Measurements from ENCODE around the gene HYAL2. TPM values are rescaled to one million over a fixed set of nuclear protein-coding genes. Genes with fewer than 3 reads are reported as not detected.

HYAL2 gene
- polyA plus RNA-seq, 2 of the 4 experiments (the other 2 are of a cell fraction): 24.5 to 31.0 TPM

DNA sequence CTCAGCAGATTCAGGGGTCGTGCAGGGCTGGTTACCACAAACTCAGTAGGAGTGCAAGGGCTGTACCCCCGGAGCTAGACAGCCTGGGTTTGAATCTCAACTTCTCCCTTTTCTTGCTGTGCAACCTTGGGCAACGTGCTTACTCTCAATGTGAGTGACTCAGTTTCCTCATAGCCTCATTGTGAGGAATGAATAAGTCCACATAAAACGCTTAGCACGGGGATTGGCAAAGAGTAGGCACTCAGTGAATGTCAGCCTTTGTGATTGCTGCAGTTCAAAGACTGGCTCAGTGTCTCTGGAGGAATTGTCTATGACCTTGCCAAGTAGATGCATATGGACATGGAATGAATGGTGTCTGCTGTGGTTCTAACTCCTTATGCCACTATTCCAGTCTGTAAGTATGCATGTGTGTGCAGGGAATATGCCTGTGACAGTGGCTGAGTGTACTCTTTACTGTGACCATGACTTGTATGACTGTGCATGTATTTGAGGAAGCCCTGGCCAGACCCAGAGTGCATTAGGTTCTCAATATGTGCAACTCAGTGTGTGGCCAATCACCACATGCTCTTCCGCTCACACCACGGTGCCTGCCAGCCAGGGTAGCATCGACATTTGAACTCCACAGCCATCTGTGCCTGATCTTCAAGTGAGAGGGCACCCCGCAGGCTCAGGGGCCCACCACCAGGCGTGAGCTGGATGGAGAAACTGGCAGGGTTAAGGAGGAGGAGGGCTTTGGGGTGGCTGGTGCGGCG is 22.4 kb downstream of the HYAL2 start:
- no peaks in the 10 kb centered on the region for H3K9me3 ChIP-seq
- H3K27ac ChIP-seq: peak overlapping the region; percentile 74 to 82
- 57% methylated on average over 10 of the region's 12 CpGs for WGBS (ENCODE audit: missing lambda C conversion rate)
- DNase-seq (ENCODE audit: low read depth in 1 of 2, low spot score in 1 of 2): no peak
- H3K4me1 ChIP-seq: peaks cover 26% of the 10 kb centered on the region
- H3K4me2 ChIP-seq: peak overlapping the region; percentile 92
- no peak for ATAC-seq
- no peak for TF ChIP-seq NPAS2 (CRISPR knock-in tag; IDR thresholded peaks at IDR 0.05; ENCODE audit: borderline replicate concordance)
- TF ChIP-seq, protein P1, sequence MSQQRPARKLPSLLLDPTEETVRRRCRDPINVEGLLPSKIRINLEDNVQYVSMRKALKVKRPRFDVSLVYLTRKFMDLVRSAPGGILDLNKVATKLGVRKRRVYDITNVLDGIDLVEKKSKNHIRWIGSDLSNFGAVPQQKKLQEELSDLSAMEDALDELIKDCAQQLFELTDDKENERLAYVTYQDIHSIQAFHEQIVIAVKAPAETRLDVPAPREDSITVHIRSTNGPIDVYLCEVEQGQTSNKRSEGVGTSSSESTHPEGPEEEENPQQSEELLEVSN (IDR thresholded peaks at IDR 0.05; ENCODE audit: borderline replicate concordance, low read depth): no peak
- peak; percentile 36; the same call in 1 of the 2 replicates for TF ChIP-seq EHF (CRISPR knock-in tag; IDR thresholded peaks at IDR 0.05)
- no peak for TF ChIP-seq EHMT2 (IDR thresholded peaks at IDR 0.05; ENCODE audit: low read depth)
- H3K4me3 ChIP-seq: peak overlapping the region; percentile 44
- POLR2A ChIA-PET: interaction anchor here (0.5 to 1.4 kb wide), 5 partner anchors 21 to 271 kb away, joined by 3 to 4 read pairs (median 3); no protein-coding TSS in a partner anchor
- CTCF ChIA-PET: interaction anchor here (1.1 to 3.5 kb wide), 6 partner anchors 15 to 65 kb away, joined by 3 to 21 read pairs (median 6); partner anchors contain the start of genes HYAL2 and TUSC2
- FAIRE-seq: no peak

DNA sequence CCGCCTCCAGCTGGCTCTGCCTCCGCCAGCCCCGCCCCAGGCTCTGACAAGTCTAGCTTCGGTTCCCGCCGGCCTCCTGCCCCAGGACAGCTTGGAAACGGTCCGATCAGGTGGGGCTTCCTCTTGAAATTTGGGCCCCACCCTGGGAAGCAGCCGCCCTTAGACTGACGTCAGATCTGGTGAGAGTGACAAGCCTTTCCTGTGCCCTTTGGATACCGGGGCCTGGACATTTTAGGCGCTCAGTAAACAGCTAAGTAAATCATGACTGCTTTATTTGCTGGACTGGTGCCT is 23.0 kb downstream of the HYAL2 start:
- no peak for TF ChIP-seq NFE2L2 (conservative IDR thresholded peaks at IDR 0.05; ENCODE audit: low read length)
- no peak for TF ChIP-seq HDAC2 (IDR thresholded peaks at IDR 0.05)
- TF ChIP-seq HEYL (CRISPR knock-in tag; IDR thresholded peaks at IDR 0.05): no peak
- TF ChIP-seq ZNF302 (CRISPR knock-in tag; IDR thresholded peaks at IDR 0.05): no peak
- TF ChIP-seq CHD4 (IDR thresholded peaks at IDR 0.05; ENCODE audit: borderline replicate concordance): no peak
- TF ChIP-seq ZC3H11A (IDR thresholded peaks at IDR 0.05): no peak
- TF ChIP-seq, protein P2, sequence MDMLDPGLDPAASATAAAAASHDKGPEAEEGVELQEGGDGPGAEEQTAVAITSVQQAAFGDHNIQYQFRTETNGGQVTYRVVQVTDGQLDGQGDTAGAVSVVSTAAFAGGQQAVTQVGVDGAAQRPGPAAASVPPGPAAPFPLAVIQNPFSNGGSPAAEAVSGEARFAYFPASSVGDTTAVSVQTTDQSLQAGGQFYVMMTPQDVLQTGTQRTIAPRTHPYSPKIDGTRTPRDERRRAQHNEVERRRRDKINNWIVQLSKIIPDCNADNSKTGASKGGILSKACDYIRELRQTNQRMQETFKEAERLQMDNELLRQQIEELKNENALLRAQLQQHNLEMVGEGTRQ (IDR thresholded peaks at IDR 0.05): no peak
- TF ChIP-seq MAFK (IDR thresholded peaks at IDR 0.05; ENCODE audit: partially characterized antibody): no peak
- TF ChIP-seq, protein P3, sequence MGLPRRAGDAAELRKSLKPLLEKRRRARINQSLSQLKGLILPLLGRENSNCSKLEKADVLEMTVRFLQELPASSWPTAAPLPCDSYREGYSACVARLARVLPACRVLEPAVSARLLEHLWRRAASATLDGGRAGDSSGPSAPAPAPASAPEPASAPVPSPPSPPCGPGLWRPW (IDR thresholded peaks at IDR 0.05): no peak
- no peak for TF ChIP-seq RARB (CRISPR knock-in tag; IDR thresholded peaks at IDR 0.05)
- TF ChIP-seq JUNB (IDR thresholded peaks at IDR 0.05): no peak
- TF ChIP-seq CEBPB (IDR thresholded peaks at IDR 0.05): no peak
- TF ChIP-seq FOSB (CRISPR knock-in tag; IDR thresholded peaks at IDR 0.05): no peak
- TF ChIP-seq, protein P4, sequence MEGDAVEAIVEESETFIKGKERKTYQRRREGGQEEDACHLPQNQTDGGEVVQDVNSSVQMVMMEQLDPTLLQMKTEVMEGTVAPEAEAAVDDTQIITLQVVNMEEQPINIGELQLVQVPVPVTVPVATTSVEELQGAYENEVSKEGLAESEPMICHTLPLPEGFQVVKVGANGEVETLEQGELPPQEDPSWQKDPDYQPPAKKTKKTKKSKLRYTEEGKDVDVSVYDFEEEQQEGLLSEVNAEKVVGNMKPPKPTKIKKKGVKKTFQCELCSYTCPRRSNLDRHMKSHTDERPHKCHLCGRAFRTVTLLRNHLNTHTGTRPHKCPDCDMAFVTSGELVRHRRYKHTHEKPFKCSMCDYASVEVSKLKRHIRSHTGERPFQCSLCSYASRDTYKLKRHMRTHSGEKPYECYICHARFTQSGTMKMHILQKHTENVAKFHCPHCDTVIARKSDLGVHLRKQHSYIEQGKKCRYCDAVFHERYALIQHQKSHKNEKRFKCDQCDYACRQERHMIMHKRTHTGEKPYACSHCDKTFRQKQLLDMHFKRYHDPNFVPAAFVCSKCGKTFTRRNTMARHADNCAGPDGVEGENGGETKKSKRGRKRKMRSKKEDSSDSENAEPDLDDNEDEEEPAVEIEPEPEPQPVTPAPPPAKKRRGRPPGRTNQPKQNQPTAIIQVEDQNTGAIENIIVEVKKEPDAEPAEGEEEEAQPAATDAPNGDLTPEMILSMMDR (IDR thresholded peaks at IDR 0.05): no peak
- TF ChIP-seq, protein P5, sequence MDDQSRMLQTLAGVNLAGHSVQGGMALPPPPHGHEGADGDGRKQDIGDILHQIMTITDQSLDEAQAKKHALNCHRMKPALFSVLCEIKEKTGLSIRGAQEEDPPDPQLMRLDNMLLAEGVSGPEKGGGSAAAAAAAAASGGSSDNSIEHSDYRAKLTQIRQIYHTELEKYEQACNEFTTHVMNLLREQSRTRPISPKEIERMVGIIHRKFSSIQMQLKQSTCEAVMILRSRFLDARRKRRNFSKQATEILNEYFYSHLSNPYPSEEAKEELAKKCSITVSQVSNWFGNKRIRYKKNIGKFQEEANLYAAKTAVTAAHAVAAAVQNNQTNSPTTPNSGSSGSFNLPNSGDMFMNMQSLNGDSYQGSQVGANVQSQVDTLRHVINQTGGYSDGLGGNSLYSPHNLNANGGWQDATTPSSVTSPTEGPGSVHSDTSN (IDR thresholded peaks at IDR 0.05): no peak
- TF ChIP-seq EP300 (IDR thresholded peaks at IDR 0.05): no peak
- ATAC-seq: peak in 1 of 2 experiments; percentile 84; a peak in 3 of 6 replicates
- Histone ChIP-seq H3K4me2 (peak overlapping the region; percentile 92), H3K4me1 (peaks cover 26% of the 10 kb centered on the region), H3K4me3 (peak overlapping the region; percentile 44), H3K27ac (peak overlapping the region; percentile 74 to 82), H3K9me3 (no peaks in the 10 kb centered on the region)
- POLR2A ChIA-PET: interaction anchor here (0.5 to 1.4 kb wide), 4 partner anchors 20 to 39 kb away, joined by 3 to 4 read pairs (median 4); no protein-coding TSS in a partner anchor
- WGBS (ENCODE audit: missing lambda C conversion rate): no CpG with 5 or more reads among the region's 12 CpGs
- CTCF ChIA-PET: interaction anchor here (1.1 to 3.5 kb wide), 7 partner anchors 16 to 105 kb away, joined by 3 to 21 read pairs (median 3); partner anchors contain the start of genes HYAL2 and TUSC2
- DNase-seq (ENCODE audit: low read depth in 1 of 2, low spot score in 1 of 2): no peak
- no peak for FAIRE-seq

Measured in A549 (cell line).